SK-N-MC (cell line): ENCODE measurements around the gene PTCSC3.

Experiments used
- DNase-seq: peaks from one replicate; pipeline ENCODE4 v3.0.0-alpha.2; 2011; ENCODE audit warnings: low read depth, low spot score
- H3K27ac ChIP-seq: fragments of 200-600 bp; sonication (generic); 2 replicates; pipeline ENCODE4 v1.5.1; 2016; ENCODE audit warnings: mixed run types
- H3K36me3 ChIP-seq: fragments of 200-600 bp; sonication (generic); 2 replicates; pipeline ENCODE4 v1.6.1; 2017; ENCODE audit warnings: antibody characterized with exemption, low read length, mixed read lengths; ENCODE audit not compliant: insufficient read depth
- H3K4me3 ChIP-seq: fragments of 200-600 bp; sonication (generic); 2 replicates; pipeline ENCODE4 v1.5.1; 2016
- H3K9ac ChIP-seq: fragments of 200-600 bp; sonication (generic); 2 replicates; pipeline ENCODE4 v1.8.0; 2017; ENCODE audit warnings: mixed run types, mixed read lengths; ENCODE audit not compliant: insufficient read length
- H3K9me3 ChIP-seq: fragments of 200-600 bp; sonication (generic); 2 replicates; pipeline ENCODE4 v1.6.1; 2017; ENCODE audit warnings: low read depth, mild to moderate bottlenecking, antibody characterized with exemption, low read length, moderate library complexity, mixed read lengths
- EZH2 ChIP-seq: fragments of 200-600 bp; sonication (generic); IDR thresholded peaks from one replicate; pipeline ENCODE4 v1.6.1; 2017; ENCODE audit warnings: antibody characterized with exemption
- FOXP2 ChIP-seq: optimal IDR thresholded peaks from 2 replicates; pipeline ENCODE3; 2011; ENCODE audit warnings: mild to moderate bottlenecking, moderate library complexity; ENCODE audit not compliant: insufficient read depth; ENCODE audit errors: extremely low read length, control extremely low read depth
- POLR2AphosphoS5 ChIP-seq: IDR thresholded peaks from 2 replicates; pipeline ENCODE4 v1.6.1; 2012; ENCODE audit warnings: mild to moderate bottlenecking, low read depth, low read length, borderline replicate concordance

PTCSC3 gene

GRCh38 chr14:36215217-36215598, 38.7 kb upstream of the PTCSC3 start:
- no peak for DNase-seq
- Histone ChIP-seq H3K27ac (no peak overlapping the region), H3K36me3 (no peaks in the 10 kb centered on the region), H3K4me3 (no peak overlapping the region), H3K9ac (no peak overlapping the region), H3K9me3 (no peaks in the 10 kb centered on the region)
- TF ChIP-seq EZH2, result no peak
- TF ChIP-seq FOXP2, result no peak
- no peak for TF ChIP-seq POLR2AphosphoS5

GRCh38 chr14:36214476-36215216, 38.1 kb upstream of the PTCSC3 start:
- Histone ChIP-seq H3K9ac (no peak overlapping the region), H3K36me3 (no peaks in the 10 kb centered on the region), H3K4me3 (no peak overlapping the region), H3K9me3 (no peaks in the 10 kb centered on the region), H3K27ac (no peak overlapping the region)
- DNase-seq, result no peak
- TF ChIP-seq POLR2AphosphoS5 (no peak), FOXP2 (no peak), EZH2 (no peak)

DNA sequence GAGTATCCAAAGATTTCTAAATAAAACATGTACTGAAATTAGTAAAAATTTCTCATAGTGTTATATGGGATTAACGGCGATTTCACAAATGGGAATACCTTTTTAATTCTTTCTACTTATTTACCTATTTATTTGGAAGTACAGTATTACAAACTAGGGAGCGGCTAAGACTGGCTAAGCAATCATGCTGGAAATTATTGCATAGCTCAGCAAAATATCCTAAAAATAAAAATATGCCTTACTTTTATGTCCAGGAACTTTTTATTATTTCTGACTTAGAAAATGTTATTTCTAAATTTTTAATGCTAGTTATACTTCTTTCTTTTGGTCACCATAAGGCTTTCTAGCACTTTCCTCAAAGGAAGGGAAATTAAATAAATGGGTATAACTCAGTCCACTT, 36.5 kb upstream of the PTCSC3 start:
- no peak overlapping the region for H3K4me3 ChIP-seq
- H3K27ac ChIP-seq, result no peak overlapping the region
- H3K9ac ChIP-seq, result no peak overlapping the region
- TF ChIP-seq EZH2 (no peak), FOXP2 (no peak), POLR2AphosphoS5 (no peak)
- DNase-seq, result no peak
- no peaks in the 10 kb centered on the region for H3K9me3 ChIP-seq
- H3K36me3 ChIP-seq, result no peaks in the 10 kb centered on the region

GRCh38 chr14:36212577-36212976, 36.1 kb upstream of the PTCSC3 start:
- H3K9ac ChIP-seq, result no peak overlapping the region
- no peaks in the 10 kb centered on the region for H3K36me3 ChIP-seq
- TF ChIP-seq POLR2AphosphoS5 (no peak), EZH2 (no peak), FOXP2 (no peak)
- no peak for DNase-seq
- H3K4me3 ChIP-seq, result no peak overlapping the region
- H3K9me3 ChIP-seq, result no peaks in the 10 kb centered on the region
- no peak overlapping the region for H3K27ac ChIP-seq

- peaks cover under 1% of the 10 kb centered on the region; the same call in 1 of the 2 replicates for H3K9me3 ChIP-seq
- no peak for DNase-seq
Measured at GRCh38 chr14:36208690-36209278, 32.3 kb upstream of the PTCSC3 start.

GRCh38 chr14:36207500-36207899, 31.0 kb upstream of the PTCSC3 start:
- TF ChIP-seq FOXP2 (no peak), EZH2 (no peak), POLR2AphosphoS5 (no peak)
- no peaks in the 10 kb centered on the region for H3K36me3 ChIP-seq
- peaks cover 11% of the 10 kb centered on the region; the same call in 1 of the 2 replicates for H3K9me3 ChIP-seq
- no peak overlapping the region for H3K9ac ChIP-seq
- H3K27ac ChIP-seq, result no peak overlapping the region
- DNase-seq, result no peak
- H3K4me3 ChIP-seq, result no peak overlapping the region

More at GRCh38 chr14:36208690-36209278, 32.3 kb upstream of the PTCSC3 start:
- Histone ChIP-seq H3K9ac (no peak overlapping the region), H3K27ac (no peak overlapping the region), H3K36me3 (no peaks in the 10 kb centered on the region), H3K4me3 (no peak overlapping the region)
- no peak for TF ChIP-seq EZH2
- no peak for TF ChIP-seq POLR2AphosphoS5
- no peak for TF ChIP-seq FOXP2

DNA sequence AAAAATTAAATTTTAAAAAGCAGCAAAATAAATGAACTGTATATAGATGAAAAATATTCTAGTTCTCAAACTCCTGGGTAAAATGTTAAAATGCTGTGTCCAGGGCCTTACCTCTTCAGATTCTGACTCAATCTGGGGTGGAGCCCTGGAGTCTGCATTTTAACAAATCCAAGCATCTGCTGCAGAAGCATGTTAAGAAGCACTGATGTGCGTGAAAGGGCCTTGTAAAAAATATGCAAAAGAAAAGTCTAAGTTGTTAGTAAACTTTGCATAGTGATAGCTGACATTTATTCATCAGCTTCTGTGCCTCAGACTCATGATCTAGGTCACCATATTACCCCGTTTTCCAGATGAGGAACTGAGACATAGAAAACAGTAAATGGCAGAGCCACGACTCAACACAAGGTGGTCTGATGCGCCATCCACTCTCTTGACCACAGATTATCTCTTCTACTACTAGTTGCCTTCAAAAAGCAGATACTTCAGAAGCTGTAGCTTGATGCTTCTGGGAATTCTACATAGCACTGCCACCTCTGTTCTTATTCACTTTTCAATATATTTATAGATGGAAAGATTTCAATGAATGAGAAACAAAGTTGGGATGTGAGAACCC, 28.0 kb upstream of the PTCSC3 start:
- H3K27ac ChIP-seq, result no peak overlapping the region

GRCh38 chr14:36198378-36198777, 21.9 kb upstream of the PTCSC3 start:
- DNase-seq, result no peak
- H3K4me3 ChIP-seq, result no peak overlapping the region
- peaks cover 9% of the 10 kb centered on the region; the same call in 1 of the 2 replicates for H3K9me3 ChIP-seq
- no peak overlapping the region for H3K27ac ChIP-seq
- no peaks in the 10 kb centered on the region for H3K36me3 ChIP-seq
- TF ChIP-seq POLR2AphosphoS5, result no peak
- no peak for TF ChIP-seq FOXP2
- TF ChIP-seq EZH2, result no peak
- no peak overlapping the region for H3K9ac ChIP-seq

More for the DNA sequence above, 28.0 kb upstream of the PTCSC3 start:
- DNase-seq, result no peak
- peaks cover 11% of the 10 kb centered on the region; the same call in 1 of the 2 replicates for H3K9me3 ChIP-seq
- no peak overlapping the region for H3K9ac ChIP-seq
- no peak for TF ChIP-seq FOXP2
- no peak for TF ChIP-seq POLR2AphosphoS5
- no peak for TF ChIP-seq EZH2
- no peak overlapping the region for H3K4me3 ChIP-seq
- H3K36me3 ChIP-seq, result no peaks in the 10 kb centered on the region
